ENCODE measurements around the gene VMP1. TPM values are rescaled to one million over a fixed set of nuclear protein-coding genes. Genes with fewer than 3 reads are reported as not detected.
A peak's percentile ranks its signal among the peaks of the same experiment; 100 is the strongest.

The VMP1 gene
- total RNA-seq, 1 donor from 2014 or later, result 232 TPM

DNA sequence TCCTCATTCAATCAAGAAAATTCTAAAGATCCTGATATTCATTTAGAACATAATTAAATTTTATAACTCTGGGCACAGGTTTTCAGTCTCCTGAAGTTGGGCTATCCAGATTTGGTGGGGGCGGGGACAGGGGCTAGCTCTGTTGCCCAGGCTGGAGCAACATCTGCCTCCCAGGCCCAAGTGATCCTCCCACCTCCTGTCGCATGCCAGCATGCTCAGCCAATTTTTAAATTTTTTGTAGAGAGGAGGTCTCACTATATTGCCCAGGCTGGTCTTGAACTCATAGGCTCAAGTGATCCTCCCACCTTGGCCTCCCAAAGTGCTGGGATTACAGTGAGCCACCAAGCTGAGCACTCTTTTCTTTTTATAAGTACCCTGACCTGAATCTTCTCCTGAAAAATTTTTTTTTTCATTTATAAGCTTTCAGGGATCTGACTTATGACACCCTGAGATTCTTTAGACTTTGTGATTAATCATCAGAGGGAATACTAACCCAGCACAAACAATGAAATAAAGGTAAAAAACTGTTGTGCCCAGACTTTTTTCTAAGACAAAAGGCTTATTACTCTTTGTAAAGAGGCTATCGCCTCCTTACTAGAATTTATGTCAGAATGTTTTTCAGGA lies 122.7 kb downstream of the VMP1 start:
- TF ChIP-seq, protein P1, sequence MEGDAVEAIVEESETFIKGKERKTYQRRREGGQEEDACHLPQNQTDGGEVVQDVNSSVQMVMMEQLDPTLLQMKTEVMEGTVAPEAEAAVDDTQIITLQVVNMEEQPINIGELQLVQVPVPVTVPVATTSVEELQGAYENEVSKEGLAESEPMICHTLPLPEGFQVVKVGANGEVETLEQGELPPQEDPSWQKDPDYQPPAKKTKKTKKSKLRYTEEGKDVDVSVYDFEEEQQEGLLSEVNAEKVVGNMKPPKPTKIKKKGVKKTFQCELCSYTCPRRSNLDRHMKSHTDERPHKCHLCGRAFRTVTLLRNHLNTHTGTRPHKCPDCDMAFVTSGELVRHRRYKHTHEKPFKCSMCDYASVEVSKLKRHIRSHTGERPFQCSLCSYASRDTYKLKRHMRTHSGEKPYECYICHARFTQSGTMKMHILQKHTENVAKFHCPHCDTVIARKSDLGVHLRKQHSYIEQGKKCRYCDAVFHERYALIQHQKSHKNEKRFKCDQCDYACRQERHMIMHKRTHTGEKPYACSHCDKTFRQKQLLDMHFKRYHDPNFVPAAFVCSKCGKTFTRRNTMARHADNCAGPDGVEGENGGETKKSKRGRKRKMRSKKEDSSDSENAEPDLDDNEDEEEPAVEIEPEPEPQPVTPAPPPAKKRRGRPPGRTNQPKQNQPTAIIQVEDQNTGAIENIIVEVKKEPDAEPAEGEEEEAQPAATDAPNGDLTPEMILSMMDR (conservative IDR thresholded peaks at IDR 0.05; ENCODE audit: low read depth, low read length), result no peak
- peak overlapping the region; percentile 42 for H3K4me3 ChIP-seq (ENCODE audit: low read depth, low read length)
- DNase-seq (ENCODE audit: low read depth), result no peak

DNA sequence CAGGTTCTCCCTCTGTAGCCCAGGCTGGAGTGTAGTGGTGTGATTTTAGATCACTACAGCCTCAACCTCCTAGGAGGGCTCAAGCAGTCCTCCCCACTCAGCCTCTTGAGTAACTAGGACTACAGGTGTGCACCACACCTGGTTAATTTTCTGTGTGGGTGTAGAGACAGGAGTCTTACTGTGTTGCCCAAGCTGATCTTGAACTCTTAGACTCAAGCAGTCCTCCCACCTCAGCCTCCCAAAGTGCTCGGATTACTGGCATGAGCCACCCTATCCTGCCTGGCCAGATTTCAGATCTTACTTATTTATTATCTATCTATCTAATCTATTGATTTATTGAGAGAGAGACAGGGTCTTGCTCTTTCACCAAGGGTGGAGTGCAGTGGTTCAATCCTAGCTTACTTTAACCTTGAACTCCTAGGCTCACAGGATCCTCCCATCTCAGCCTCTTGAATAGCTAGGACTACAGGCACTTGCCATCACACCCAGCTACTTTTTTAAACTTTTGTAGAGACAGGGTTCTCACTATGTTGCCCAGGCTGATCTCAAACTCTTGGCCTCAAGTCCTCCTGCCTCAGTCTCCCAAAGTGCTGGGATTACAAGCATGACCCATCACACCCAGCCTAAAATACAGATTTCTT lies 123.5 kb downstream of the VMP1 start:
- TF ChIP-seq, protein P1 (conservative IDR thresholded peaks at IDR 0.05; ENCODE audit: low read depth, low read length), result no peak
- H3K4me3 ChIP-seq (ENCODE audit: low read depth, low read length), result no peak overlapping the region
- DNase-seq (ENCODE audit: low read depth), result no peak

DNA sequence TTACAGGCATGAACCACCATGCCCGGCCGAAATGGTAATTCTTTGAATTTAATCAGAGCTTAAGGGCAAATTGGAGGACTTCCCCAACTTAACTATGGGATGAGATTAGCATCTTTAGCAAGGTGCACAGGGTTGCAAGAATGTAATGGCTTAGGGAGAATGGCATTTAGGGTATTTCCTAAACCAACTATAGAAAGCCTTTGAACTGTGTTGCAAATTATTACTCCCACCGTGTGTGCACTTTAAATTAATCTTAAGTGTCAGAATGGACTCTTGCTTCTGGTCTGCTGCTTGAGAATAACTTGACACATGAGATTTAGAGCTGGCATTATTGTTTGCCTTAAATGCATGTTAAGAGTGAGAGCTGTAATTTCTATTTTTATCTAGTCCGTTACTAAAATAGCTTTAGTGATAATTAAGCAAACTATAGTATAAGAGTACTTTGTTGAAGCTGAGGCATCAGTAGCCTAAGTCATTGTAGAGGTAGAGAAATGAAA lies 125.5 kb downstream of the VMP1 start:
- no peak for DNase-seq (ENCODE audit: low read depth)
- H3K4me3 ChIP-seq (ENCODE audit: low read depth, low read length), result no peak overlapping the region
- TF ChIP-seq, protein P1 (conservative IDR thresholded peaks at IDR 0.05; ENCODE audit: low read depth, low read length), result no peak

DNA sequence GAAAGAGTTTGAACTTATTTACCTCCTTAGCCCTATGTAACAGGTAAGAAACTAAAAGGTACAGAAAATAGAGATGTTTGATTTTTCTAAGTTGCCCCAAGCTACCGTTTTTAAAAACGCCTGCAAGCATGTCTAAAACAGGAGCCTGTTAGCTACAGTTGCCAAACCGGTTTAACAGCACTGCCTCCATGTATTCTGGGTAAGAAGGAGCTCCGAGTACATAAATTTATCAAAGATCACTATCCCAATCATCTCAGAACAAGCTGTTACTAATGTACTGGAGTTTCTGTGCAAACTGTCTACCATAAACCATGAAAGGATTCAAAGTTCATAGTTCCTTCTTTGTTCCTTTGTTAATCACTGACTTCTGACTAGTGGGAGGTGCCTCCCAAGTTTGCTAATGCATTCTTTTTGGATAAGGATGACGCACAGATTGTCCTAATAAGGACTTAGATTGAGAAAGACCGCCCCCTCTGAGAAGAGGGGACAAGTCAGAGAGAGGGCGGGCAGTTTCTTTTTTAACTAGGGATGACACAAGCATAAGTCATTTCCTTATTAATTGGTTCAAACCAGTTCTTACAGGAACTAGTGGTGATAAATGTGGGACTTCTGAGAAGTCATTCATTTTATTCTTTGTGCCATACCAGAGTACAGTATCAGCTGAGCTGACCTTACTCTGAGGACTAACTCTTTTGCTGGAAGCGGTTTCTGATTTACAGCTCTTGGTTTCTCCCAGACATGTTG lies 130.0 kb downstream of the VMP1 start:
- TF ChIP-seq, protein P1 (conservative IDR thresholded peaks at IDR 0.05; ENCODE audit: low read depth, low read length), result no peak
- DNase-seq (ENCODE audit: low read depth), result peak; percentile 99
- peak overlapping the region; percentile 77 for H3K4me3 ChIP-seq (ENCODE audit: low read depth, low read length)

DNA sequence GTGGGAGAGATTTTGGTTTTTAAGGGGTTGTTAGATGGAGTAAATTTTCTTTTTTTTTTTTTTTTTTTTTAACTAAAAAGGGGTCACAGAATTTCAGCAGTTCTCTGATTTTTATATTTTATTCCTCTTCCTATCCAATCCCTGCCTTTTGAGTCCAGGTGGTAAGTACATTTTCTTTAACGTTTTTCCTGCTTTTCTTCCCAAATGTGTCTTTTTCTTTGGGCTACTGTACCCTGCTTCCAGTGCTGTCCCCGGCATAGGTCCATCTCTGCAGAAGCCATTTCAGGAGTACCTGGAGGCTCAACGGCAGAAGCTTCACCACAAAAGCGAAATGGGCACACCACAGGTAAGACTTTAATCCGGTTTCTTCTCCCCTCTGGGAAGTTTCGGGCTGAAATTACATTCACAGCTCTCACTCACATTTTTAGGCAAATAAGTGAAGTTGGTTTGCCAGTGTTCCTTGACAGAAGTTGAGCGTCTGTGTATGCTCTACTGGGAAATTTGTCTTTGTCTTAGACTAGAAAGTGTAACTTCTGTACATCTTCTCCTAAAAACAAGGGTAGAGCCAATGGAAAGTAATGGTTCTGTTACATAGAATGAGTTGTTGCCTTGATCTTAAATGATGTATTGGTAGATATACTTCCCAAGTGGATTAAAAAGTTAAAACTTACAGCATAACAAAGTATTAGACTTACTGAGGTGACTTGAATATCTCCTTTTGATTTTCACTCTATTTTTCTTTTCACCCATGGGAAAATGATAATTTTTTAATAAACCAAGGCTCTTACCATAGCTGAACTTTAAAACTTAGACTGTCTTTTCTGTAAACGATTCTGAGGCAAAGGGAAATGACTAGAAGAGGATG lies 130.8 kb downstream of the VMP1 start:
- DNase-seq (ENCODE audit: low read depth), result no peak
- H3K4me3 ChIP-seq (ENCODE audit: low read depth, low read length), result peak overlapping the region; percentile 77
- TF ChIP-seq, protein P1 (conservative IDR thresholded peaks at IDR 0.05; ENCODE audit: low read depth, low read length), result no peak

DNA sequence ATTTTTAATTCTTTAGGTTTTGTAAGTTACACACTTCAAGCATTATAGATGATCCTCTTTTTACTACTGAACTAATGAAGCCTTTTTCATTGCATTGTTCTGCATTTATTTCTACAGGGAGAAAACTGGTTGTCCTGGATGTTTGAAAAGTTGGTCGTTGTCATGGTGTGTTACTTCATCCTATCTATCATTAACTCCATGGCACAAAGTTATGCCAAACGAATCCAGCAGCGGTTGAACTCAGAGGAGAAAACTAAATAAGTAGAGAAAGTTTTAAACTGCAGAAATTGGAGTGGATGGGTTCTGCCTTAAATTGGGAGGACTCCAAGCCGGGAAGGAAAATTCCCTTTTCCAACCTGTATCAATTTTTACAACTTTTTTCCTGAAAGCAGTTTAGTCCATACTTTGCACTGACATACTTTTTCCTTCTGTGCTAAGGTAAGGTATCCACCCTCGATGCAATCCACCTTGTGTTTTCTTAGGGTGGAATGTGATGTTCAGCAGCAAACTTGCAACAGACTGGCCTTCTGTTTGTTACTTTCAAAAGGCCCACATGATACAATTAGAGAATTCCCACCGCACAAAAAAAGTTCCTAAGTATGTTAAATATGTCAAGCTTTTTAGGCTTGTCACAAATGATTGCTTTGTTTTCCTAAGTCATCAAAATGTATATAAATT lies 132.3 kb downstream of the VMP1 start:
- TF ChIP-seq, protein P1 (conservative IDR thresholded peaks at IDR 0.05; ENCODE audit: low read depth, low read length), result no peak
- DNase-seq (ENCODE audit: low read depth), result no peak
- H3K4me3 ChIP-seq (ENCODE audit: low read depth, low read length), result peak overlapping the region; percentile 77
